Upper lobe of left lung (tissue), 6 donors: ENCODE results near the gene IRAK1. TPM values are rescaled to one million over a fixed set of nuclear protein-coding genes. Genes with fewer than 3 reads are reported as not detected.

ENCODE experiments used
- ATAC-seq, 2 donors: fragments of 200-7000 bp; cut with Tn5 transposase; one replicate each; pipeline ENCODE4 v1.9.1; 2022; ENCODE audit warnings: mild to moderate bottlenecking in 2 of 2, moderate library complexity in 2 of 2; ENCODE audit not compliant: low FRiP score in 2 of 2
- DNase-seq, 2 donors: peaks; one replicate each; pipeline ENCODE4 v3.0.0-alpha.2; 2019 to 2020
- H3K27ac ChIP-seq, 4 donors: fragments of 200-600 bp; sonication (generic); one replicate each; pipeline ENCODE4 v1.5.1; 2016 to 2019
- H3K27me3 ChIP-seq, 4 donors: fragments of 200-600 bp; sonication (generic); one replicate each; pipeline ENCODE4 v1.5.1; 2017 to 2019
- H3K36me3 ChIP-seq, 4 donors: fragments of 200-600 bp; sonication (generic); one replicate each; pipeline ENCODE4 v1.5.1; 2016 to 2019
- H3K4me1 ChIP-seq, 4 donors: fragments of 200-600 bp; sonication (generic); one replicate each; pipeline ENCODE4 v1.5.1; 2018 to 2019
- H3K4me3 ChIP-seq, 4 donors: fragments of 200-600 bp; sonication (generic); one replicate each; pipeline ENCODE4 v1.5.1; 2017 to 2019; ENCODE audit warnings: mild to moderate bottlenecking in 2 of 4, moderate library complexity in 1 of 4
- H3K9me3 ChIP-seq, 4 donors: fragments of 200-600 bp; sonication (generic); one replicate each; pipeline ENCODE4 v1.5.1; 2018 to 2019
- CTCF ChIP-seq, 6 experiments: fragments of 450-650 bp in 4 of 6; fragments of 200-600 bp in 2 of 6; sonication (generic) in 2 of 6; IDR thresholded peaks; one replicate each; pipeline ENCODE4 v1.5.1; 2016 to 2019; ENCODE audit warnings: antibody characterized with exemption in 6 of 6
- EP300 ChIP-seq, 4 donors: sonication (generic); formaldehyde crosslinking; IDR thresholded peaks; one replicate each; pipeline ENCODE4 v1.5.1; 2017; ENCODE audit warnings: antibody characterized with exemption in 4 of 4, control low read depth in 2 of 4
- POLR2A ChIP-seq, 4 donors: fragments of 450-650 bp; IDR thresholded peaks; one replicate each; pipeline ENCODE4 v1.5.1; 2016 to 2017; ENCODE audit warnings: antibody characterized with exemption in 4 of 4, mild to moderate bottlenecking in 2 of 4
- POLR2AphosphoS5 ChIP-seq, 2 donors: sonication (generic); formaldehyde crosslinking; IDR thresholded peaks; one replicate each; pipeline ENCODE4 v1.5.1; 2017; ENCODE audit warnings: antibody characterized with exemption in 2 of 2
- WGBS, 2 donors: methylation state at CpG; one replicate each; pipeline ENCODE4 v1.1.5; 2017 to 2018; 5-methylcytosine and 5-hydroxymethylcytosine counted together
- total RNA-seq, 6 donors: library from RNA; depleted of rRNA in 4 of 6; stranded (reverse); fragments of >200 nt in 4 of 6; gene quantifications; one replicate each; pipeline versions ENCODE4 v1.1.0 to v1.2.1, GENCODE V29; 2016 to 2021
- donor health status: DM: no; HTN: no; CAD: no; lungs with moderate emphysema.
- donor health status: DM: no; HTN: yes; CAD: no; lungs with severe emphysema.

Gene IRAK1
- total RNA-seq, 6 donors from 2014 or later: 49.4 to 236 (median 125) TPM

GRCh38 chrX:154029439-154029838 is 9.7 kb upstream of the IRAK1 start:
- Histone ChIP-seq H3K27me3 (no peaks in the 10 kb centered on the region), H3K4me1 (no peaks in the 10 kb centered on the region), H3K36me3 (peaks cover 0 to 54% (median 21%) of the 10 kb centered on the region in 4 donors), H3K9me3 (no peaks in the 10 kb centered on the region), H3K4me3 (no peak overlapping the region), H3K27ac (no peak overlapping the region)
- WGBS, 2 donors: 83 to 84% methylated on average over 3 to 8 of the region's 8 CpGs
- no peak for TF ChIP-seq CTCF (IDR thresholded peaks at IDR 0.05)
- ATAC-seq (no peak), DNase-seq (no peak)

DNA sequence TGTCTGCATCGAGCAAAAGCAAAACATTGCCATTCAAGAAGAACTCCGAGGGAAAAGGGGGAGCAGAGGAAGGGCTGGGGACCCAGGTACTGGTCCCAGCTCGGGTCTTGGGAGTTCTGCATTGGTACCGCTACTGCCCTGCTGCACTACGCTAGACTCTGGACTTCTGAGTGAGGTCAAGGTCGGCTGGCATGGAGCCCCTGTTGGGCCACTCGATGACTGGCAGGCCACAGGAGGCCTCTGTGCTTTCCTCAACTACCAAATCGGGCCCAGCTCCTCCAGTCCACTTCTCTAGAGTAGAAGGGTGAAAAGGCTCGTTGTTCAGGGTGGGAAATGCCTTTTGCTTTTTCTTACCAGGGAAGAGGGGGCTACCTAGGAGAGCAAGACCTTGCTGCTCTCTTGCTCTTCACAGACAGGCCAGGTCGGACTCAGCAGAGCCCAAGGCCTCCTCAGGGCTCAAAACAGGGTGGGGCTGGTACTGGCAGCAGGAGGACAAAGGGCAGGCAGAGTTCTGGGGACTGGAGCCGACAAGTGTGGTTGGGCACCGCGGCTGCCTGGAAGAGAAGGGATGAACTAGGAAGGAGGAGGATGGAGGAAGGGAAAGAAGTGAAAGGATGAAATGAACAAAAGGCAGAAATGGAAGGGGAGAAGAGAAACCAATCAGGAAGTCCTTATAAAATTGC is 8.9 kb upstream of the IRAK1 start:
- H3K4me1 ChIP-seq: no peaks in the 10 kb centered on the region
- no peak overlapping the region for H3K27ac ChIP-seq
- H3K36me3 ChIP-seq: peaks cover 0 to 54% (median 21%) of the 10 kb centered on the region in 4 donors
- H3K4me3 ChIP-seq: no peak overlapping the region
- DNase-seq (no peak), ATAC-seq (no peak)
- no peak for TF ChIP-seq POLR2AphosphoS5 (IDR thresholded peaks at IDR 0.05)
- no peak for TF ChIP-seq EP300 (IDR thresholded peaks at IDR 0.05)
- TF ChIP-seq CTCF (IDR thresholded peaks at IDR 0.05): no peak
- TF ChIP-seq POLR2A (IDR thresholded peaks at IDR 0.05): no peak
- H3K9me3 ChIP-seq: no peaks in the 10 kb centered on the region
- WGBS, 2 donors: 74 to 88% methylated on average over 5 to 13 of the region's 13 CpGs
- no peaks in the 10 kb centered on the region for H3K27me3 ChIP-seq

GRCh38 chrX:154027986-154028385 is 8.3 kb upstream of the IRAK1 start:
- Histone ChIP-seq H3K4me3 (no peak overlapping the region), H3K9me3 (no peaks in the 10 kb centered on the region), H3K36me3 (peaks cover 0 to 54% (median 21%) of the 10 kb centered on the region in 4 donors), H3K4me1 (no peaks in the 10 kb centered on the region), H3K27ac (no peak overlapping the region), H3K27me3 (no peaks in the 10 kb centered on the region)
- no peak for ATAC-seq
- no peak for TF ChIP-seq EP300 (IDR thresholded peaks at IDR 0.05)
- TF ChIP-seq CTCF (IDR thresholded peaks at IDR 0.05): no peak
- TF ChIP-seq POLR2A (IDR thresholded peaks at IDR 0.05): no peak
- TF ChIP-seq POLR2AphosphoS5 (IDR thresholded peaks at IDR 0.05): no peak
- WGBS, 2 donors: 48 to 82% methylated on average over 1 of the region's 1 CpG
- DNase-seq: no peak

- DNase-seq: no peak
- Histone ChIP-seq H3K27me3 (no peaks in the 10 kb centered on the region), H3K4me3 (no peak overlapping the region), H3K36me3 (peaks cover 0 to 50% (median 20%) of the 10 kb centered on the region in 4 donors), H3K27ac (no peak overlapping the region), H3K4me1 (no peaks in the 10 kb centered on the region), H3K9me3 (no peaks in the 10 kb centered on the region)
- no peak for ATAC-seq
- no peak for TF ChIP-seq POLR2A (IDR thresholded peaks at IDR 0.05)
- no peak for TF ChIP-seq EP300 (IDR thresholded peaks at IDR 0.05)
- no peak for TF ChIP-seq CTCF (IDR thresholded peaks at IDR 0.05)
- no peak for TF ChIP-seq POLR2AphosphoS5 (IDR thresholded peaks at IDR 0.05)
- WGBS, 2 donors: 85 to 95% methylated on average over 3 to 6 of the region's 6 CpGs
Observed at GRCh38 chrX:154027022-154027402, 7.3 kb upstream of the IRAK1 start.
